Caco-2 (cell line): ENCODE results near the gene DDO. TPM values are rescaled to one million over a fixed set of nuclear protein-coding genes. Genes with fewer than 3 reads are reported as not detected.
A peak's percentile ranks its signal among the peaks of the same experiment; 100 is the strongest.

Source experiments
- BruUV-seq: library from RNA; stranded (reverse); fragments of 400-500 nt; replicated peaks from 2 replicates; lab custom pipeline; 2021; lab: Mats Ljungman, UMichigan
- CTCF ChIA-PET: fragments of 300-600 bp; sonication (Branson Sonifier 250); formaldehyde crosslinking; loops from one replicate; lab custom pipeline; 2022; ENCODE audit warnings: antibody characterized with exemption; lab: Charles Lee
- POLR2A ChIA-PET: fragments of 300-600 bp; sonication (Branson Sonifier 250); formaldehyde crosslinking; loops from one replicate; lab custom pipeline; 2022; ENCODE audit warnings: antibody characterized with exemption; lab: Charles Lee
- DNase-seq, 2 experiments: peaks; one replicate each; pipeline versions ENCODE4 v3.0.0 to v3.0.0-alpha.2; 2020 to 2022
- H3K27me3 ChIP-seq: replicated peaks from 2 replicates; pipeline ENCODE4 v1.6.0; 2011; ENCODE audit warnings: low read length; ENCODE audit not compliant: control insufficient read depth, insufficient read depth
- H3K36me3 ChIP-seq: 2 replicates; pipeline ENCODE4 v1.5.1; 2011; ENCODE audit warnings: low read length; ENCODE audit not compliant: control insufficient read depth, insufficient read depth
- H3K4me1 ChIP-seq: fragments of 250-450 bp; sonication (Bioruptor Pico); 2 replicates; pipeline ENCODE4 v1.5.1; 2020; ENCODE audit warnings: mild to moderate bottlenecking
- H3K4me3 ChIP-seq: 2 replicates; pipeline ENCODE4 v1.5.1; 2011; ENCODE audit warnings: low read depth, mild to moderate bottlenecking, control low read depth, low read length
- H3K9me3 ChIP-seq: fragments of 250-450 bp; sonication (Bioruptor Pico); 2 replicates; pipeline ENCODE4 v1.5.1; 2020; ENCODE audit warnings: mild to moderate bottlenecking, moderate library complexity
- H3K27ac Mint-ChIP-seq: one replicate; pipeline ENCODE4 v1.8.0; 2022; ENCODE audit warnings: mixed read lengths; ENCODE audit not compliant: unreplicated experiment
- H3K27me3 Mint-ChIP-seq: one replicate; pipeline ENCODE4 v1.8.0; 2022; ENCODE audit warnings: mixed read lengths; ENCODE audit not compliant: insufficient read depth, unreplicated experiment
- H3K36me3 Mint-ChIP-seq: one replicate; pipeline ENCODE4 v1.8.0; 2022; ENCODE audit warnings: mild to moderate bottlenecking, mixed read lengths; ENCODE audit not compliant: insufficient read depth, unreplicated experiment
- H3K4me1 Mint-ChIP-seq: one replicate; pipeline ENCODE4 v1.8.0; 2022; ENCODE audit warnings: low read depth, mixed read lengths; ENCODE audit not compliant: unreplicated experiment
- H3K4me3 Mint-ChIP-seq: one replicate; pipeline ENCODE4 v1.8.0; 2022; ENCODE audit warnings: mild to moderate bottlenecking, moderate library complexity, mixed read lengths; ENCODE audit not compliant: unreplicated experiment
- H3K9me3 Mint-ChIP-seq: one replicate; pipeline ENCODE4 v1.8.0; 2022; ENCODE audit warnings: mixed read lengths; ENCODE audit not compliant: unreplicated experiment
- CTCF ChIP-seq, 2 experiments: fragments of 200-600 bp in 1 of 2; IDR thresholded peaks; 1 replicate in 1 of 2; 2 replicates in 1 of 2; pipeline versions ENCODE4 v1.5.1 to v1.8.0; 2011 to 2022; ENCODE audit warnings: antibody characterized with exemption in 1 of 2, control low read depth in 1 of 2, inconsistent platforms in 1 of 2, low read depth in 1 of 2, low read length in 1 of 2, mild to moderate bottlenecking in 1 of 2, moderate library complexity in 1 of 2; ENCODE audit not compliant: insufficient read depth in 1 of 2, severe bottlenecking in 1 of 2, unreplicated experiment in 1 of 2
- intact Hi-C: fragments of 100-400 bp; cut with micrococcal nuclease; formaldehyde crosslinking; loops from one replicate; pipeline ENCODE4 v1.10.0; 2022; ENCODE audit not compliant: unreplicated experiment
- total RNA-seq: library from RNA; stranded (reverse); gene quantifications from 2 replicates; pipeline ENCODE4 v1.2.3, GENCODE V29; 2022

The DDO gene
- total RNA-seq, 1 experiment from 2014 or later = not detected

- Histone ChIP-seq H3K4me1 (peaks cover 3% of the 10 kb centered on the region; the same call in 1 of the 2 replicates), H3K27me3 (no peaks in the 10 kb centered on the region), H3K36me3 (no peaks in the 10 kb centered on the region), H3K4me3 (no peak overlapping the region), H3K9me3 (no peaks in the 10 kb centered on the region)
- CTCF ChIA-PET = no interaction called here
- Mint-ChIP-seq H3K27me3 (no peaks in the 10 kb centered on the region), H3K9me3 (no peaks in the 10 kb centered on the region), H3K4me1 (peaks cover under 1% of the 10 kb centered on the region), H3K27ac (no peak overlapping the region), H3K4me3 (no peak overlapping the region), H3K36me3 (no peaks in the 10 kb centered on the region)
- intact Hi-C loops = no loop called here
- no peak for DNase-seq
- TF ChIP-seq CTCF (IDR thresholded peaks at IDR 0.05; ENCODE audit: insufficient read depth in 1 of 2, low read depth in 1 of 2, low read length in 1 of 2, severe bottlenecking in 1 of 2, unreplicated experiment in 1 of 2) = no peak
- no TSS peak for BruUV-seq
- POLR2A ChIA-PET = no interaction called here
Measured at GRCh38 chr6:110395221-110395620, 20.2 kb downstream of the DDO start.

GRCh38 chr6:110394409-110394808 lies 21.0 kb downstream of the DDO start:
- Histone ChIP-seq H3K27me3 (no peaks in the 10 kb centered on the region), H3K4me1 (peaks cover 11% of the 10 kb centered on the region), H3K4me3 (no peak overlapping the region), H3K9me3 (no peaks in the 10 kb centered on the region), H3K36me3 (no peaks in the 10 kb centered on the region)
- H3K4me3 Mint-ChIP-seq = no peak overlapping the region
- POLR2A ChIA-PET = no interaction called here
- CTCF ChIA-PET = no interaction called here
- no TSS peak for BruUV-seq
- no peak for DNase-seq
- no peak overlapping the region for H3K27ac Mint-ChIP-seq
- TF ChIP-seq CTCF (IDR thresholded peaks at IDR 0.05; ENCODE audit: insufficient read depth in 1 of 2, low read depth in 1 of 2, low read length in 1 of 2, severe bottlenecking in 1 of 2, unreplicated experiment in 1 of 2) = no peak
- no peaks in the 10 kb centered on the region for H3K9me3 Mint-ChIP-seq
- H3K4me1 Mint-ChIP-seq = peaks cover 8% of the 10 kb centered on the region
- no peaks in the 10 kb centered on the region for H3K27me3 Mint-ChIP-seq
- intact Hi-C loops = no loop called here
- H3K36me3 Mint-ChIP-seq = no peaks in the 10 kb centered on the region

GRCh38 chr6:110392727-110393126 lies 22.6 kb downstream of the DDO start:
- CTCF ChIA-PET = interaction anchor here (4.2 kb wide), 1 partner anchor 353 kb away, joined by 22 read pairs; no protein-coding TSS in a partner anchor
- no TSS peak for BruUV-seq
- intact Hi-C loops = no loop called here
- no peaks in the 10 kb centered on the region for H3K27me3 Mint-ChIP-seq
- H3K4me3 Mint-ChIP-seq = no peak overlapping the region
- TF ChIP-seq CTCF (IDR thresholded peaks at IDR 0.05; ENCODE audit: insufficient read depth in 1 of 2, low read depth in 1 of 2, low read length in 1 of 2, severe bottlenecking in 1 of 2, unreplicated experiment in 1 of 2) = peak in 1 of 2 experiments; percentile 11
- H3K36me3 Mint-ChIP-seq = no peaks in the 10 kb centered on the region
- no peaks in the 10 kb centered on the region for H3K9me3 Mint-ChIP-seq
- H3K27me3 ChIP-seq = no peaks in the 10 kb centered on the region
- peaks cover 15% of the 10 kb centered on the region for H3K4me1 Mint-ChIP-seq
- no peaks in the 10 kb centered on the region for H3K36me3 ChIP-seq
- H3K9me3 ChIP-seq = no peaks in the 10 kb centered on the region
- DNase-seq = no peak
- POLR2A ChIA-PET = no interaction called here
- no peak overlapping the region for H3K4me3 ChIP-seq
- no peak overlapping the region for H3K27ac Mint-ChIP-seq
- H3K4me1 ChIP-seq = peaks cover 18% of the 10 kb centered on the region
